Endodermal cell (in vitro differentiated cells): ENCODE measurements around the gene PHC2. TPM values are rescaled to one million over a fixed set of nuclear protein-coding genes. Genes with fewer than 3 reads are reported as not detected.

Experiments used
- DNase-seq: peaks from one replicate; pipeline ENCODE4 v3.0.0-alpha.2; 2017
- H3K27ac ChIP-seq: 2 replicates; pipeline ENCODE4 v1.5.1; 2013; ENCODE audit warnings: mild to moderate bottlenecking, low read depth, low read length, moderate library complexity
- H3K27me3 ChIP-seq: 2 replicates; pipeline ENCODE4 v1.6.1; 2013; ENCODE audit warnings: mild to moderate bottlenecking, low read length, moderate library complexity; ENCODE audit not compliant: insufficient read depth, control insufficient read depth, poor library complexity, severe bottlenecking
- H3K36me3 ChIP-seq: 2 replicates; pipeline ENCODE4 v1.7.0; 2013; ENCODE audit warnings: mild to moderate bottlenecking, low read length, moderate library complexity; ENCODE audit not compliant: control insufficient read depth, insufficient read depth
- H3K4me1 ChIP-seq: one replicate; pipeline ENCODE4 v1.7.0; 2013; ENCODE audit warnings: low read length; ENCODE audit not compliant: control insufficient read depth, insufficient read depth
- H3K4me3 ChIP-seq: 2 replicates; pipeline ENCODE4 v1.5.1; 2013; ENCODE audit warnings: mild to moderate bottlenecking, low read length, moderate library complexity
- H3K9ac ChIP-seq: 2 replicates; pipeline ENCODE4 v1.6.1; 2013; ENCODE audit warnings: mild to moderate bottlenecking, low read length, moderate library complexity; ENCODE audit not compliant: poor library complexity, severe bottlenecking; ENCODE audit errors: extremely low read depth
- H3K9me3 ChIP-seq: 2 replicates; pipeline ENCODE4 v1.6.1; 2013; ENCODE audit warnings: mild to moderate bottlenecking, low read length, moderate library complexity; ENCODE audit not compliant: control insufficient read depth
- H3K27ac Mint-ChIP-seq: 2 replicates; pipeline ENCODE4 v1.8.0; 2020; ENCODE audit warnings: mixed read lengths
- H3K27me3 Mint-ChIP-seq: 2 replicates; pipeline ENCODE4 v1.8.0; 2021; ENCODE audit warnings: mild to moderate bottlenecking, mixed read lengths; ENCODE audit not compliant: insufficient read depth
- H3K36me3 Mint-ChIP-seq: 2 replicates; pipeline ENCODE4 v1.8.0; 2020; ENCODE audit warnings: low read depth, mixed read lengths
- H3K4me1 Mint-ChIP-seq: 2 replicates; pipeline ENCODE4 v1.8.0; 2020; ENCODE audit warnings: mixed read lengths
- H3K4me3 Mint-ChIP-seq: 2 replicates; pipeline ENCODE4 v1.8.0; 2020; ENCODE audit warnings: mild to moderate bottlenecking, moderate library complexity, mixed read lengths
- H3K9me3 Mint-ChIP-seq: 2 replicates; pipeline ENCODE4 v1.8.0; 2020; ENCODE audit warnings: mild to moderate bottlenecking, mixed read lengths
- CTCF ChIP-seq: fragments of 200-600 bp; sonication (generic); conservative IDR thresholded peaks from 2 replicates; pipeline ENCODE4 v1.5.0; 2021; ENCODE audit warnings: antibody characterized with exemption, mild to moderate bottlenecking
- WGBS, 2 experiments: methylation state at CpG; one replicate each; pipeline versions ENCODE4 v1.1.5 to v1.1.7; 2013; ENCODE audit warnings: missing lambda C conversion rate in 2 of 2, mixed read lengths in 1 of 2; ENCODE audit not compliant: insufficient coverage in 1 of 2, insufficient read length in 1 of 2; 5-methylcytosine and 5-hydroxymethylcytosine counted together
- total RNA-seq, 2 donors: library from RNA; stranded (reverse); fragmentation: NEBNext Ultra II Directional in 1 of 2; extraction: Animal tissue kit (Norgen Biotek cat#: 25700) in 1 of 2; gene quantifications; 2 replicates in 1 of 2; 3 replicates in 1 of 2; pipeline ENCODE4 v1.2.1, GENCODE V29; 2021

Gene PHC2
- total RNA-seq, 2 donors from 2014 or later: 32.1 to 43.9 TPM

- 67 to 77% methylated on average over 4 to 7 of the region's 7 CpGs for WGBS, 2 experiments
- Histone ChIP-seq H3K9me3 (no peaks in the 10 kb centered on the region), H3K27me3 (peaks cover 15% of the 10 kb centered on the region), H3K27ac (no peak overlapping the region), H3K9ac (no peak overlapping the region), H3K4me3 (no peak overlapping the region), H3K36me3 (no peaks in the 10 kb centered on the region), H3K4me1 (no peaks in the 10 kb centered on the region)
- no peak overlapping the region for H3K4me3 Mint-ChIP-seq
- H3K4me1 Mint-ChIP-seq: no peaks in the 10 kb centered on the region
- TF ChIP-seq CTCF: no peak
- no peaks in the 10 kb centered on the region for H3K36me3 Mint-ChIP-seq
- no peak overlapping the region for H3K27ac Mint-ChIP-seq
- peaks cover 61% of the 10 kb centered on the region for H3K27me3 Mint-ChIP-seq
- no peak for DNase-seq
- H3K9me3 Mint-ChIP-seq: no peaks in the 10 kb centered on the region
Measured at GRCh38 chr1:33384040-33384812, 46.7 kb downstream of the PHC2 start.

- no peaks in the 10 kb centered on the region for H3K36me3 Mint-ChIP-seq
- H3K27ac Mint-ChIP-seq: no peak overlapping the region
- H3K27me3 Mint-ChIP-seq: peaks cover 53% of the 10 kb centered on the region
- no peak for DNase-seq
- Histone ChIP-seq H3K9ac (no peak overlapping the region), H3K4me1 (no peaks in the 10 kb centered on the region), H3K4me3 (no peak overlapping the region), H3K9me3 (no peaks in the 10 kb centered on the region), H3K27me3 (peaks cover 7% of the 10 kb centered on the region), H3K27ac (no peak overlapping the region), H3K36me3 (no peaks in the 10 kb centered on the region)
- no peaks in the 10 kb centered on the region for H3K4me1 Mint-ChIP-seq
- H3K4me3 Mint-ChIP-seq: no peak overlapping the region
- H3K9me3 Mint-ChIP-seq: no peaks in the 10 kb centered on the region
- TF ChIP-seq CTCF: no peak
- WGBS, 2 experiments: 87 to 93% methylated on average over 4 of the region's 4 CpGs
Measured at GRCh38 chr1:33383489-33383888, 47.4 kb downstream of the PHC2 start.

GRCh38 chr1:33382661-33383415 lies 48.1 kb downstream of the PHC2 start:
- Histone ChIP-seq H3K9ac (no peak overlapping the region), H3K27ac (peak overlapping the region; percentile 59), H3K27me3 (peaks cover 7% of the 10 kb centered on the region), H3K9me3 (no peaks in the 10 kb centered on the region), H3K4me1 (no peaks in the 10 kb centered on the region), H3K4me3 (no peak overlapping the region), H3K36me3 (no peaks in the 10 kb centered on the region)
- no peak for DNase-seq
- H3K27me3 Mint-ChIP-seq: peaks cover 53% of the 10 kb centered on the region
- H3K9me3 Mint-ChIP-seq: no peaks in the 10 kb centered on the region
- no peak for TF ChIP-seq CTCF
- no peak overlapping the region for H3K4me3 Mint-ChIP-seq
- H3K36me3 Mint-ChIP-seq: no peaks in the 10 kb centered on the region
- 87 to 89% methylated on average over 8 to 9 of the region's 9 CpGs for WGBS, 2 experiments
- no peak overlapping the region for H3K27ac Mint-ChIP-seq
- H3K4me1 Mint-ChIP-seq: no peaks in the 10 kb centered on the region
